NCI-H460 (cell line): ENCODE measurements around the gene EPHA2. TPM values are rescaled to one million over a fixed set of nuclear protein-coding genes. Genes with fewer than 3 reads are reported as not detected.

ENCODE experiments used
- DNase-seq: peaks from one replicate; pipeline ENCODE4 v3.0.0-alpha.2; 2016; ENCODE audit warnings: low read depth; ENCODE audit errors: extremely low read depth
- total RNA-seq: library from RNA; depleted of rRNA; stranded (reverse); fragments of >200 nt; shearing (Covaris generic); gene quantifications from 2 replicates; pipeline ENCODE4 v1.2.3, GENCODE V29; 2014

EPHA2 gene
- total RNA-seq, 1 experiment from 2014 or later, result 52.3 TPM

- DNase-seq, result no peak
These were observed 3.9 kb downstream of the EPHA2 start for GRCh38 chr1:16151995-16152384.

- no peak for DNase-seq
These were observed 4.5 kb downstream of the EPHA2 start for GRCh38 chr1:16151196-16151994.

- no peak for DNase-seq
These were observed 5.4 kb downstream of the EPHA2 start for GRCh38 chr1:16150508-16150907.

- no peak for DNase-seq
These were observed 6.0 kb downstream of the EPHA2 start for GRCh38 chr1:16149702-16150488.

GRCh38 chr1:16149146-16149545, 6.7 kb downstream of the EPHA2 start:
- DNase-seq, result no peak

GRCh38 chr1:16148329-16149092, 7.4 kb downstream of the EPHA2 start:
- no peak for DNase-seq

GRCh38 chr1:16147156-16147926, 8.5 kb downstream of the EPHA2 start:
- DNase-seq, result no peak

- no peak for DNase-seq
These were observed 9.4 kb downstream of the EPHA2 start for GRCh38 chr1:16146279-16147155.

GRCh38 chr1:16145662-16146278, 10.1 kb downstream of the EPHA2 start:
- peak; percentile 71 for DNase-seq

- no peak for DNase-seq
These were observed 10.7 kb downstream of the EPHA2 start for GRCh38 chr1:16145030-16145661.

GRCh38 chr1:16144325-16145029, 11.4 kb downstream of the EPHA2 start:
- DNase-seq, result no peak

- no peak for DNase-seq
These were observed 12.1 kb downstream of the EPHA2 start for GRCh38 chr1:16143566-16144324.

- DNase-seq, result no peak
These were observed 12.8 kb downstream of the EPHA2 start for GRCh38 chr1:16143005-16143565.

GRCh38 chr1:16142383-16142995, 13.4 kb downstream of the EPHA2 start:
- no peak for DNase-seq

GRCh38 chr1:16141573-16142336, 14.1 kb downstream of the EPHA2 start:
- DNase-seq, result no peak
